CD4-positive, alpha-beta T cell treated with Interleukin-15 for 4 hours (primary cell): ENCODE measurements around the gene ZBED1.
"Not testable (repeated sequence)": the region's sequence is repeated elsewhere in the genome, so short reads cannot be mapped to it uniquely, and the experiment has no call there.

Experiments
- DNase-seq: peaks from one replicate; pipeline ENCODE4 v3.0.0-alpha.2; 2020; ENCODE audit warnings: low spot score

Gene ZBED1

GRCh38 chrX:2497961-2498780 lies 2.6 kb downstream of the ZBED1 start:
- DNase-seq, result no peak

- DNase-seq, result no peak
Measured at GRCh38 chrX:2495595-2495994, 5.2 kb downstream of the ZBED1 start.

- no peak for DNase-seq
Measured at GRCh38 chrX:2492531-2493218, 8.1 kb downstream of the ZBED1 start.

- no peak for DNase-seq
Measured at GRCh38 chrX:2490634-2491033, 10.1 kb downstream of the ZBED1 start.

GRCh38 chrX:2489446-2490445 lies 11.0 kb downstream of the ZBED1 start:
- DNase-seq, result no peak

- DNase-seq, result no peak
Measured at GRCh38 chrX:2488621-2489285, 12.0 kb downstream of the ZBED1 start.

- DNase-seq, result no peak
Measured at GRCh38 chrX:2487366-2487765, 13.4 kb downstream of the ZBED1 start.

GRCh38 chrX:2486476-2487133 lies 14.2 kb downstream of the ZBED1 start:
- DNase-seq, result no peak

GRCh38 chrX:2485789-2486345 lies 14.9 kb downstream of the ZBED1 start:
- no peak for DNase-seq

- DNase-seq, result no peak
Measured at GRCh38 chrX:2484721-2485648, 15.8 kb downstream of the ZBED1 start.

- DNase-seq, result no peak
Measured at GRCh38 chrX:2484256-2484655, 16.5 kb downstream of the ZBED1 start.

- no peak for DNase-seq
Measured at GRCh38 chrX:2483398-2484060, 17.2 kb downstream of the ZBED1 start.

- DNase-seq, result not testable (repeated sequence)
Measured at GRCh38 chrX:2481597-2481996, 19.2 kb downstream of the ZBED1 start.

GRCh38 chrX:2479982-2480381 lies 20.8 kb downstream of the ZBED1 start:
- DNase-seq, result not testable (repeated sequence)

- no peak for DNase-seq
Measured at GRCh38 chrX:2479420-2479780, 21.4 kb downstream of the ZBED1 start.

- DNase-seq, result no peak
Measured at GRCh38 chrX:2478546-2479419, 22.0 kb downstream of the ZBED1 start.

GRCh38 chrX:2477313-2477712 lies 23.5 kb downstream of the ZBED1 start:
- DNase-seq, result not testable (repeated sequence)
